PC-9 (cell line): ENCODE results near the gene MORN4. TPM values are rescaled to one million over a fixed set of nuclear protein-coding genes. Genes with fewer than 3 reads are reported as not detected.

Experiments used
- BruUV-seq: library from RNA; stranded (reverse); fragments of 400-500 nt; replicated peaks from 2 replicates; lab custom pipeline; 2021; lab: Mats Ljungman, UMichigan
- CTCF ChIA-PET: fragments of 300-600 bp; sonication (Branson Sonifier 250); formaldehyde crosslinking; loops from one replicate; lab custom pipeline; 2022; ENCODE audit warnings: antibody characterized with exemption; lab: Charles Lee
- POLR2A ChIA-PET: fragments of 300-600 bp; sonication (Branson Sonifier 250); formaldehyde crosslinking; loops from one replicate; lab custom pipeline; 2022; ENCODE audit warnings: antibody characterized with exemption; ENCODE audit not compliant: unreplicated experiment; lab: Charles Lee
- DNase-seq, 2 experiments: peaks; one replicate each; pipeline versions ENCODE4 v3.0.0 to v3.0.0-alpha.2; 2015 to 2022; ENCODE audit warnings: mixed read lengths in 1 of 2
- H2AFZ ChIP-seq: fragments of 200-600 bp; sonication (generic); 2 replicates; pipeline ENCODE4 v1.8.1; 2017; ENCODE audit warnings: antibody characterized with exemption
- H3F3A ChIP-seq: fragments of 200-600 bp; sonication (generic); 2 replicates; pipeline ENCODE4 v1.8.1; 2017; ENCODE audit warnings: antibody characterized with exemption, mild to moderate bottlenecking, low read depth; ENCODE audit not compliant: insufficient read depth
- H3K27ac ChIP-seq: fragments of 200-600 bp; sonication (generic); 2 replicates; pipeline ENCODE4 v1.6.1; 2016; ENCODE audit warnings: mixed run types
- H3K27me3 ChIP-seq: fragments of 200-600 bp; sonication (generic); 2 replicates; pipeline ENCODE4 v1.6.1; 2016; ENCODE audit warnings: low read depth, mixed run types; ENCODE audit not compliant: insufficient read depth
- H3K36me3 ChIP-seq: fragments of 200-600 bp; sonication (generic); 2 replicates; pipeline ENCODE4 v1.6.1; 2016; ENCODE audit warnings: low read depth, mixed run types
- H3K4me1 ChIP-seq: fragments of 200-600 bp; sonication (generic); replicated peaks from 2 replicates; pipeline ENCODE4 v1.6.1; 2016; ENCODE audit warnings: mixed run types; ENCODE audit not compliant: insufficient read depth
- H3K4me2 ChIP-seq: fragments of 200-600 bp; sonication (generic); 2 replicates; pipeline ENCODE4 v1.6.1; 2017; ENCODE audit warnings: mixed run types
- H3K4me3 ChIP-seq: fragments of 200-600 bp; sonication (generic); 2 replicates; pipeline ENCODE4 v1.6.1; 2016; ENCODE audit warnings: mixed run types
- H3K79me2 ChIP-seq: fragments of 200-600 bp; sonication (generic); 2 replicates; pipeline ENCODE4 v1.6.1; 2017; ENCODE audit warnings: low read depth, mixed run types
- H3K9me2 ChIP-seq: fragments of 200-600 bp; sonication (generic); 2 replicates; pipeline ENCODE4 v1.8.1; 2017; ENCODE audit warnings: mild to moderate bottlenecking; ENCODE audit not compliant: insufficient read depth
- H3K9me3 ChIP-seq: fragments of 200-600 bp; sonication (generic); 2 replicates; pipeline ENCODE4 v1.8.1; 2016; ENCODE audit warnings: low read depth; ENCODE audit not compliant: insufficient read depth
- H4K20me1 ChIP-seq: fragments of 200-600 bp; sonication (generic); 2 replicates; pipeline ENCODE4 v1.8.1; 2017; ENCODE audit not compliant: insufficient read depth
- CTCF ChIP-seq: fragments of 200-600 bp; sonication (generic); conservative IDR thresholded peaks from 2 replicates; pipeline ENCODE4 v1.6.1; 2017; ENCODE audit warnings: mixed run types, antibody characterized with exemption, mild to moderate bottlenecking, moderate library complexity
- EZH2 ChIP-seq: fragments of 200-600 bp; sonication (generic); IDR thresholded peaks from 2 replicates; pipeline ENCODE4 v1.8.0; 2017; ENCODE audit warnings: antibody characterized with exemption, low read depth
- intact Hi-C: fragments of 100-400 bp; cut with micrococcal nuclease; formaldehyde crosslinking; loops from one replicate; pipeline ENCODE4 v1.10.0; 2022; ENCODE audit not compliant: unreplicated experiment
- total RNA-seq: library from RNA; stranded (reverse); gene quantifications from 2 replicates; pipeline ENCODE4 v1.2.3, GENCODE V29; 2021

MORN4 gene
- total RNA-seq, 1 experiment from 2014 or later = 10.0 TPM

DNA sequence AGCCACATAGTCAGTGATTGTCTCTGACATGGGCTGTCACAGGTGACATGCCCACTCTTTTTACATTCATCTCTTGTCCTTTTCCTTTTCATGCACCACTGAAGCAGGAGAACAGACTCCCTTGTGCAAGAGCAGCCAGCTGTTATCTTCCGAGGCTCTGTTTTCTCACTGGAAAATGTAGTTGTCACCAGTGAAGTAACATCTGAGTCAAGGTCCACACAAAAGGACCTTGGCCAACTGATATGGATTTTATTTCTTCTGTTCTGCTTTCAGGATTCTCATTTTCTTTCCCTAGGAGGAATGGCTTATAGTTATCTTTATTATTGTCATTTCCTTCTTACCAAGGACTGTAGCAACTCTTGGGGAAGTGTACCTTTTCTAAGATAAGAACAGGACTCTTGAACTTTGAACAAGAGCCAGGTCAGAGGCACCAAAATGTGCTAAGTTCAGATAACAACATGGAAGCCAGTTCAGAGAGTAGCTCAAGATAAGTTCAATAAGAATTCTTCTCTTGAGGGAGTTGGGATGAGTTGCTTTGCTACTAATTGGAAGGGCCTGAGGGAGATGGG lies 31.1 kb upstream of the MORN4 start:
- intact Hi-C loops = no loop called here
- Histone ChIP-seq H3F3A (no peaks in the 10 kb centered on the region), H2AFZ (no peak overlapping the region), H3K4me3 (no peak overlapping the region), H3K27me3 (no peaks in the 10 kb centered on the region), H3K9me2 (no peaks in the 10 kb centered on the region), H3K79me2 (no peaks in the 10 kb centered on the region), H3K4me2 (no peak overlapping the region), H3K9me3 (no peaks in the 10 kb centered on the region), H4K20me1 (no peaks in the 10 kb centered on the region), H3K36me3 (no peaks in the 10 kb centered on the region), H3K27ac (no peak overlapping the region), H3K4me1 (no peaks in the 10 kb centered on the region)
- no peak for DNase-seq
- POLR2A ChIA-PET = no interaction called here
- no peak for TF ChIP-seq CTCF
- TF ChIP-seq EZH2 = no peak
- no TSS peak for BruUV-seq
- CTCF ChIA-PET = no interaction called here

- H2AFZ ChIP-seq = no peak overlapping the region
- TF ChIP-seq EZH2 = no peak
- TF ChIP-seq CTCF = no peak
- H3K4me2 ChIP-seq = no peak overlapping the region
- no peaks in the 10 kb centered on the region for H3K4me1 ChIP-seq
- H4K20me1 ChIP-seq = no peaks in the 10 kb centered on the region
- H3F3A ChIP-seq = no peaks in the 10 kb centered on the region
- ChIA-PET POLR2A (no interaction called here), CTCF (no interaction called here)
- no peaks in the 10 kb centered on the region for H3K79me2 ChIP-seq
- no peak overlapping the region for H3K27ac ChIP-seq
- no peaks in the 10 kb centered on the region for H3K27me3 ChIP-seq
- H3K9me2 ChIP-seq = no peaks in the 10 kb centered on the region
- no TSS peak for BruUV-seq
- DNase-seq = no peak
- intact Hi-C loops = no loop called here
- H3K9me3 ChIP-seq = no peaks in the 10 kb centered on the region
- peaks cover 8% of the 10 kb centered on the region; the same call in 1 of the 2 replicates for H3K36me3 ChIP-seq
- H3K4me3 ChIP-seq = no peak overlapping the region
Observed at GRCh38 chr10:97659589-97659988, 26.3 kb upstream of the MORN4 start.

GRCh38 chr10:97656777-97657176 lies 23.5 kb upstream of the MORN4 start:
- Histone ChIP-seq H3K27me3 (no peaks in the 10 kb centered on the region), H3K4me3 (no peak overlapping the region), H3K9me2 (no peaks in the 10 kb centered on the region), H4K20me1 (no peaks in the 10 kb centered on the region), H3K4me1 (peaks cover 12% of the 10 kb centered on the region), H3K9me3 (no peaks in the 10 kb centered on the region), H3K36me3 (peaks cover 8% of the 10 kb centered on the region), H3F3A (no peaks in the 10 kb centered on the region; the same call in 1 of the 2 replicates), H3K4me2 (no peak overlapping the region), H3K27ac (no peak overlapping the region), H3K79me2 (peaks cover 18% of the 10 kb centered on the region), H2AFZ (no peak overlapping the region)
- intact Hi-C loops = no loop called here
- ChIA-PET CTCF (no interaction called here), POLR2A (no interaction called here)
- no peak for DNase-seq
- TF ChIP-seq EZH2 (no peak), CTCF (no peak)
- no TSS peak for BruUV-seq
